GM19023 (cell line): ENCODE data around the gene PRKAR1B.
"Not testable (repeated sequence)": the region's sequence is repeated elsewhere in the genome, so short reads cannot be mapped to it uniquely, and the experiment has no call there.

Experiments used
- ATAC-seq: cut with Tn5 transposase; IDR thresholded peaks from one replicate; pipeline ENCODE4 v1.9.1; 2021; ENCODE audit warnings: mild to moderate bottlenecking, moderate library complexity; ENCODE audit not compliant: unreplicated experiment

Gene PRKAR1B

DNA sequence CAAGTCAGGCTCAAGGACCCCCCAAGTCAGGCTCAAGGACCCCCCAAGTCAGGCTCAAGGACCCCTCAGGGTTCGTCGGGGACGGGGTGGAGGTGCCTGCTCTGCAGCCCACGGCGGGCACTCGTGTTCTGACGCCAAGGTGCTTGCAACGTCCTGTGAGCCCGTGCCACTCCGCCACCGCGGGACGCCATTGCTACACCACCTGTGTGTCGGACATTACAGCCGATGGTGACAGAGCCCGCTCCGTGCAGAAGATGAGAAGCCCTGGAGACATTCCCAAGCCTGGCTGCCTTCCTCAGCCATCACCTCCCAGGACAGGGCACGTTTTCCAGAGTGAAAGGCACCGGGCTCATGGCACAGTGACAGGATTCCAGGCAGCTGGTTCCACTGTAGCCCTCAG, 98.3 kb downstream of the PRKAR1B start:
- ATAC-seq = no peak

- no peak for ATAC-seq
Observed at GRCh38 chr7:628402-628763, 98.7 kb downstream of the PRKAR1B start.

DNA sequence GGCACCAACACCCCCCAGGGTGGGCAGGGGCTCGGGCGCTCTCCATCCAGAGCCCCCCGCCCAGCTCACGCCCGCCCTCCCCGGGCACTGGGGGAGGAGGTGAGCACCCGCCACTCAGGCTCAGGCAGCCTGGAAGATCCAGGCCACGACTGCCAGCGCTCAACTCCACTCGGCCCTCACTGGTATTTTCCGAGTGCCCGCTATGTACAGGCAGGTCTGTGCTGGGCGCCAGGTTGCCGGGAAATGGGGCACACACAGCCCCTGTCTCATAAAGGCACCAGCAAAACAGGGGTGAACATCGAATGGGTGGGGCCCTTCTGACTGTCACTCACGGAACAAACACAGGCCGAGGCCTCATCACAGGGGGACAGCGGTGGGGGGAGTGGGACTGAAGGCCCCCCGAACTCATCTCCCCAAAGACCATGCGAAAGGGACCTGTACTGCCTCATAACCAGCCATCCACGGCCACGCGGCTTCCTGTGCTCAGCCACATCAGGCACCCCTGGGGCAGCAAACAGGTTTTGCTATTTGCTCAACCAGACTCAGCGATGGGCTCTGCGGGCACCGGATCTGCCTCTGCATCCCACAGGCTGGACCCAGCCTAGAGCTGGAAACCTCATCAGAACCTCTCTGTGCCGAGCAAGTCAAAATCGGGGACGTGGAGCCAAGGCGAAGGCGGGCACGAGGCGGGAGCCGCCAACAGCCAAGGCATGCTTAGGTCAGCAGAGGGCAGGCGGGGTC, 99.2 kb downstream of the PRKAR1B start:
- ATAC-seq = no peak

- no peak for ATAC-seq
Observed at GRCh38 chr7:625376-625971, 101.6 kb downstream of the PRKAR1B start.

DNA sequence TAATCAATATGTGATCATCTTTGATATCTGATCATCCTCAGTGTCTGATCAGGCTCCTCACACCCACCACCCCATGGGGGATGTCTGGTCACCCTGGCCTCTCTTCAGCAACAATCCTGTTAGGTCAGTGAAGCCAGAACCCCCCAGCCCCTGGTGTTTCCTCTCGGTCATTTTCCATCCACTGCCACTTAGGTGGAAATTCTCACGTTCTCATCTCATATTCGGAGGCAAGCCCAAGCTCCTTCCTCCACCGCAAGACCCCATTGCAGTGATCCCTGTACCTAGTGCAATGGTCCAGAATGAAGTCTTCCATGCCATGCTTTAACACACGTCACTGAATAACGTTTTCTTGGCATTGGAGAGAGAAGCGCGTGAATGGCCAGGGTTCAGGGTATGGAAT, 103.6 kb downstream of the PRKAR1B start:
- ATAC-seq = no peak

GRCh38 chr7:621572-622285, 105.4 kb downstream of the PRKAR1B start:
- no peak for ATAC-seq

- ATAC-seq = no peak
Observed at GRCh38 chr7:620885-621284, 106.2 kb downstream of the PRKAR1B start.

GRCh38 chr7:620056-620455, 107.0 kb downstream of the PRKAR1B start:
- no peak for ATAC-seq

GRCh38 chr7:619368-619840, 107.7 kb downstream of the PRKAR1B start:
- ATAC-seq = no peak

- ATAC-seq = no peak
Observed at GRCh38 chr7:618539-619367, 108.3 kb downstream of the PRKAR1B start.

DNA sequence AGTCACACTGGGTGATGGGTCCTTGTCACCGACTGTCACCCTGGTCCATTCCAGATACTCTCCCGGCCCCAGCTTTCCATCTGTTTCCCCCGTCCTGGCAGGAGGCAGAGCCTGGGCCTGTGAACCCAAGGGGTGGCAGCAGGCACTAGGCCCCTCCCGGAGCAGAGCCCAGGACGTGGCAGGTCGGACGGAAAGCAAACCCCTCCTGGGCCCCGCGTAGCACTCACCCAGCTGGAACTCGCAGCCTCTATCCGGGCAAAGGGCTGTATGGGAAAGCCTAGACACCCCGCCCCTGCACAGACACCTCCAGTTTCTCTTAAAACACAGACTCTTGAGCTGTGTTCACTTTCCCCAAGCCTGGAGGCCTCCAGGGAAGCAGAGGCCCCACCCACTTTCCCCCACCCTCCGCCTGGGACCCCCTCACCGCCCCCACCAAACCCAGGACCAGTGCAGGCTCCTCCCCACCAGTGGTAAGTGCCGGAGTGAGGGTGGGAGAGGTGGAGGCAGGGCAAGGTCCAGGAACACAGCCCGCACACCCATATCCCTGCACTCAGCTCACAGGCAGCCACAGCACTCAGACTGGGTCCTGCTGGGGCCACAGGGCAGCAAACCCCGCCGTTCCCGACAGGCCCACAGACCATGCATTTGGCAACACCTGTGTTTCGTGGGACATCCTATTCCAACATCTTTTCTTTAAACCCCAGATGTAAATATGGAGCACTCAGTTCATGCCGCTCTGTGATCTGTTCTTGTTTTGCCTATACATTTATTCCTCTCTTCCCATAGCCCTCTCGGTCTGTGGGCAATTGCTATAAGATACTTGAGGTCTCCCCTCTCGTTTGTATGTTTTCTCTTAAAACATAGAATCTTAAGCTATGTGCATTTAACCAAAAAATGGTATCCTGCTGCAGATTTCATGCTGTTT, 109.2 kb downstream of the PRKAR1B start:
- ATAC-seq = no peak

GRCh38 chr7:613442-614140, 113.5 kb downstream of the PRKAR1B start:
- no peak for ATAC-seq

- not testable (repeated sequence) for ATAC-seq
Observed at GRCh38 chr7:611837-612236, 115.2 kb downstream of the PRKAR1B start.

GRCh38 chr7:611281-611810, 115.7 kb downstream of the PRKAR1B start:
- no peak for ATAC-seq

- no peak for ATAC-seq
Observed at GRCh38 chr7:610531-611280, 116.4 kb downstream of the PRKAR1B start.

GRCh38 chr7:610141-610530, 116.9 kb downstream of the PRKAR1B start:
- ATAC-seq = no peak

DNA sequence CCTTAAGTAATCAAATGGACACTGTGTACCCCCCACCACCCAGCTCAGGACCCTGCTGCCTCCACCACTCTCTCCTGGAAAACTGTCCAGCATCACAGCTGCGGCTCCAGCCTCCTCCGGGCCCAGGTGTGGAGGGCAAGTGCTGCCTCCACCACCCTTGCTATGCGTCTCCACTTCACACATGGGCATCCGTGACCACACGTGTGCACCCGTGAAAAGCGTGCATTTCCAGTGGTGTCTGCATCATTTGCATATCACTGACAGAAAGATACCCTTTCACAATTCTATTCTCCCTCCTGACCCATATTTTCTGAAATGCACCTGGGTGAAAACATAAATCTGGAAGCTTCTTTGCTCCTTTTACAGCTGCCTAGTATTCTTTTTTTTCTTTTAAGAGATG, 117.7 kb downstream of the PRKAR1B start:
- no peak for ATAC-seq

DNA sequence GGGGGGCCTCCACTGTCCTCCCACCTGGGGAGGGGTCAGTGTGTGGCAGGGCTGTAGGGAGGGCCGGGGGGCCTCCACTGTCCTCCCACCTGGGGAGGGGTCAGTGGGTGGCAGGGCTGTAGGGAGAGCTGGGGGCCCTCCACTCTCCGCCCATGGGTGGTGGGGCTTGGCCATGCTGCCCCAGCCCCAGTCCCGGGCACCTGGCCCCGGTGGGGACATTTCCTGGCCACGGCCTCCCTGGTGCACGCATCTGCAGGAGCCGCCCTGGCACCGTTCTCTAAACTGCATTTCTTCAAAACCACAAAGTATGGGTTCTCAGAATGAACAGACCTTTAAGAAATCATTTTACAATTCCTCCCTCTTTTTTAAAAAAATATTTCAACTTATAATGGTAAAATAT, 118.1 kb downstream of the PRKAR1B start:
- ATAC-seq = no peak

DNA sequence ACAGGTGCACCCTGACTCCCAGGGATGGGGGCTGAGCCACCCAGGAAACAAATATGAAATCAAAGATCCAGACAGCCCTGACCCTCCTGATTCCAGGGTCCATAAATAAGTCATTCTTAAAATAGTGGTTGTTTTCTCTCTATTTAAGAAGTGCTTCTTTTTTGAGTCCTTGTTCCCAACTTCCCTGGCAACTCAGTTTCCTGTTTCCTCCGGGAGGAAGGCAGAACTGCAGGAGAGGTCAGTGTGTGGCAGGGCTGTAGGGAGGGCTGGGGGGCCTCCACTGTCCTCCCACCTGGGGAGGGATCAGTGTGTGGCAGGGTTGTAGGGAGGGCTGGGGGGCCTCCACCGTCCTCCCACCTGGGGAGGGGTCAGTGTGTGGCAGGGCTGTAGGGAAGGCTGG, 118.7 kb downstream of the PRKAR1B start:
- no peak for ATAC-seq
